NCI-H69 (cell line): Measurements from ENCODE around the gene AGAP3.

Source experiments
- DNase-seq: peaks from one replicate; lab custom pipeline; 2025; lab: John Stamatoyannopoulos, UW

AGAP3 gene

GRCh38 chr7:151074817-151075661 lies 11.2 kb upstream of the AGAP3 start:
- no peak for DNase-seq

DNA sequence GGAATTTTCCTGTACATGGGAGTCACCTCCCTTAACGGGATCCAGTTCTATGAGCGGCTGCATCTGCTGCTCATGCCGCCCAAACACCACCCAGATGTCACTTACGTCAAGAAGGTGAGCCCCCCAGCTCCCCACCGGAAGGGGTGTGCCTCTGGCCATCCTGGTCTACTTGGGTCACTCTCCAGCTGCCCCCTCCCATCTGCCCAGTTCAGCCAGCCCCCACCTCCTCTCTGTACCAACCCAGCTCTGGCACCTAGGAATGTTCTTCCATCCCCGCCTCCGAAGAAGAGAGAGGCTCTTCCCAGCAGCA lies 10.7 kb upstream of the AGAP3 start:
- DNase-seq, result no peak

- DNase-seq, result no peak
Measured at GRCh38 chr7:151075978-151076426, 10.3 kb upstream of the AGAP3 start.

- peak; percentile 41 for DNase-seq
Measured at GRCh38 chr7:151076863-151077704, 9.2 kb upstream of the AGAP3 start.

- DNase-seq, result no peak
Measured at GRCh38 chr7:151077705-151078232, 8.5 kb upstream of the AGAP3 start.

GRCh38 chr7:151078233-151079040 lies 7.8 kb upstream of the AGAP3 start:
- peak; percentile 22 for DNase-seq

DNA sequence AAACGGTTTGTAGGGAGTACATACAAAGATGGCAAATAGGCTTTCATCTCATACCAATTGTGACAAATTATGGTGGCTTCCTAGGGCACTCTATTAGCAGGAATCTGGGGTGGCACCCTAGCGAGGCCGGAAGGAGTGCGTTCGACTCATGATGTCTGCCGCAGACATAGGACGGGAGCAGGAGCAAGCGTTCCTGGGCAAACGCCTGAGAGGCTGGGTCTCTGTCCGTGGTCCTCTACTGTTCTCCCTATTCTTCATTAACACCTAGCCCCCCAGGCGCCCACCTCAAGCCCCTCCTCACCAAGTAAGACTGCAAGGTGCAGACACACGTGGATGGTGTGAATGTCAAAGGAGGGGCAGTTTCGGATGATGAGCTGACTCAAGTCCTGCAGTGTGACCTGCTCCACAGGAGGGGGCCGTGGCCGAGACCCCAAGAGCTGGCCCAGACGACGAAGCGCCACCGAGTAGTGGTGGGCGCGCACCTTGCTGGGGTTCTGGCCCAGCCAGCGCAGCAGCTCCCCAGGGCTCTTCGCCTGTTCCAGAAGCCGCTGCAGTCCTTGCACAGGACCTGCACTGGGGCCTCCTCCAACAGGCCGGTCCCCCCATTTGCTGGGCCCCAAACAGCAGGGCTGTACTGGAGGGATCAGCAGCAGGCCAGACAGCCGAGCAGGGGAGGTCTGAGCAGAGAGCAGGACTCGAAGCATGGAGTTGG lies 6.9 kb upstream of the AGAP3 start:
- no peak for DNase-seq

GRCh38 chr7:151080067-151080521 lies 6.2 kb upstream of the AGAP3 start:
- DNase-seq, result peak; percentile 54

- peak; percentile 97 for DNase-seq
Measured at GRCh38 chr7:151080522-151081169, 5.6 kb upstream of the AGAP3 start, which contains the start of gene FASTK. Gene FASTK (minus strand): TSS chr7:151080809. CDS start chr7:151080766, 43 bp downstream.

DNA sequence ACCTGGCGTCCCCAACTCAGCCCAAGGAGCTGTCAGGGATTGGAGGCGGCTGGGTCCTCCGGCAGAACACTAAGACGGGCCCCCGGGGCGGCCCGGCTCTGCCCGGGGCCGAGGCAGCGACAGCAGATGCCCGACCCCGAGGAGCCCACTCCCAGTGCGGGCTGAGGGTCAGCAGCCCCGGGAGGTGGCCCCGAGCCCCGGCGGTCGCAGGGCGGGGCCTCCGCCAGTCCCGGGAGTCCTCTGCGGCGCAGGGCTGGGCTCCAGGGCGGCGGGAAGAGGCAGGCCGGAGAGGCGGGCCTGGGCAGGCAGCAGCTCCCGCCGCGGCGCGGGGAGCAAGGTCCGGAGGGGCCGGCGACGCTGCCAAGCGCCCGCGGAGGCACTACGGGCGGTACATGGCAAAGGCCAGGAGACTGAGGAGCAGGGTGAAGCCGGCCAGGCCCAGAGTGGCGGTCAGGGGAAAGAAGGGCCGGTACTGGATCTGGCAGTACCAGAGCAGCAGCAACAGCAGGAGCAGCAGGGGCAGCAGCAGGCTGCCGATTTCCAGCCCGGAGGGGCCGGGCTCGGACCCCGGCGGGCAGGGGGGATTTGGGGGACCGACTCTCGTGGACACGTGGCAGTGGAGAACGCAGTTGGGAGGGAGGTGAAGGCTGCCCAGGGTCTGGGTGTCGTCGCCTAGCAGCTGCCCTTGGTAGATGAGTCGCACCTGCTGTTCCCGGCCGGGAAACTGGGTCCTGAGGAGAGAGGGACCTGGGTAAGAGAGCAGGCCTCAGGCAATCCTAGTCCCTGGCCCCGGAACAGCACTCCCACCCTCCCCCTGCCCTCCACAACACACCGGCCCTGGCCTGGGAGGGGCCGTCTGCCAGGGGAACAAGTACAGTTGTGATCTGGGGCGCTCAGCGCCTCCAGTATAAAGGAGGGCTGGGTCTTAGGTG lies 4.8 kb upstream of the AGAP3 start:
- DNase-seq, result peak; percentile 74

DNA sequence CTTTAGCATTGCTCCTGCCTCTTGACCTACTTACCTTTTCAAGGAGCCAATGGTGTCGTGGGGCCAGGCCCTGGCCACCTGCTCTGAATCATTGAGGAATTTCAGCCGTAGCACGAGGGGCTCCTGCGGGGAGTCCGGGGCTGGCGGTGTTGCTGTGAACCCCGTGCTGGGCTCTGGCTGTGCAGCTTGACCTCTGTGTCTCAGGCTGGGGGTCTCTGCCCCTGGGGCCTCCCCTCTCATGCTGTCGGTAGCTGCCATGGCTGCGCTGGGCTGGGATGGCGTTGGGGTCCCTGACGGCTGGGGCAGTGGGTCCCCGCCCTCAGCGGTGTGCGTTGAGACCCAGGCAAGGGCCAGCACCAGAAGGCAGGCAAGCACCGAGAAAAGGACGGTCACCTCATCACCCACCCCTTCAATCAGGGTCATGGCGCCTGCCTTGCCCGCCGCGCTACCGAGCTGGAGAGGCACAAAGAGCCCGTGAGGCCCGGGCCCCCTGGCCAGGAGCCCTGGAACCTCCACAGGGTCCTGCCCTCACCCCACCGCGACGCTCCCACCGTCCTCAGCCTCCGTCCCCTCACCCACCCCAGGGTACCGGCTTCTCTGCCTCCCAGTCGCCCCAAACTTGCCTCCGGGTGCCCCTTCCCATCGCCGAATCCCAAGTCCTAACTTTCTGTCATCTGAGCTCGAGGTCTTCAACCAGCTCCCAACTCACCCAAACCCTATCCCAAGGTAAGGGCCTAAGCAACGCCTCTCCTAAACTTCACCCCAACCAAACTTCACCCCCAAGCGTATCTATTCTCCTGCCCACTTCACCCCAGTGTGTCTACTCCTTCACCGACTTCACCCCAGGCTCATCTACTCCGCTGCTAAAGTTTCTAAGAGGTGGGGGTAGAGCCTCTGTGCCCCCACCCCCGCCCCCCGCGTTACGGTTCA lies 3.9 kb upstream of the AGAP3 start:
- no peak for DNase-seq

DNA sequence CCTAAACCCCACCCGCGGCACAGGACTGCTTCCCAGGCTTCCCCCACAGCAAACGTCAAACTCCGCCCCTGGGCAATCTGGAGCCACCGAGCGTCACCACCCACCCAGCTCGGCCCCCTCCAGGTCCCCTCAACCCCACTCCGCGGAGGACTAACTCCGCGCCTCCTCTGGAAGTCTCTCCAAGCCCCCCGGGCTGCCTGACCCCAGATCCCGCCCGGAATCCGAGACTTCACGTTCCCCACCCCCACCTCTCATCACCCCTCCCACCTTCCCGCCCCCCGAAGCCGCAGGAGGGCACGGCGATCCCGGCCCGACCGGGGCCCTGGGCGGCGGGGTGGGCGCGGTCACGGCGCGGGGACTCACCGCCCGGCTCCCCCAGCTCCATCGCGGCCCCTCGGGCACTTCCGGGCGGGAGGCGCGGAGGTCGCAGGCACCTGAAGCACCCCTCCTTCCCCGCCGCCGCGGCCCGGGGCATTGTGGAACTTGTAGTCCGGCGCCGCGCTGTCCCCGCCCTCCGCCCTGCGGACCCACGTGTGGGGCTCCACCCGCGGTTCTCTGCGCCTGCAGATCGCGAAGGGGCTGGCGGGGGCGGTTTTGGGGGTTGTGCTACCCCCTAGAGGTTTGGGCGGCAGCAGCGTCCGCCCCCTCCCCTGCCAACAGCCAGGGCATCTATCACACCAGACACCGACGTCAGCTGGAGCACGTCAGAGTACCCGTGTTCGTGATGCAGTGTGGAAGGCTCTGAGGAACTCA lies 3.0 kb upstream of the AGAP3 start, which contains the start of gene TMUB1:
Gene TMUB1 (minus strand): TSS at position 423 of the 753 bp plus-strand sequence. CDS start 930 bp downstream, outside the sequence.
- DNase-seq, result peak; percentile 93

- DNase-seq, result no peak
Measured at GRCh38 chr7:151083824-151084160, 2.5 kb upstream of the AGAP3 start.

DNA sequence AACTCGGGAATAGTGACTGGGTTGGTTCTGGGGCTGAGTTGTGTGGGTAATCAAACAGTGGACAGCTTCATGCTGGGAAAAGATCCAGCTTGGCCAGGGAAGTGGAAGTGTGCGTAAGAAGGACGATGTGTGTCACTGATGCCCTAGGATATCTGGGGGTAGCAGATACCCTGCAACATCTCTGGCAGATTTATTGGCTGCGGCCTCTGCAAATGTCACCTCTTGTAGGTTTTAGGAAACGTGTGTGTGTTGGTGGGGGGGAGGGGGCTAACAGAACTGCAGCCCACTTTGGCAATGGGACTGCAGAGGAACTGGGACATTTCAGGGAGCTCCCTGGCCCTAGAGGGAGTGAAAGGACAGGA lies 965 bp upstream of the AGAP3 start:
- DNase-seq, result peak; percentile 54

GRCh38 chr7:151086802-151087244 lies 548 bp downstream of the AGAP3 start:
- peak; percentile 71 for DNase-seq

DNA sequence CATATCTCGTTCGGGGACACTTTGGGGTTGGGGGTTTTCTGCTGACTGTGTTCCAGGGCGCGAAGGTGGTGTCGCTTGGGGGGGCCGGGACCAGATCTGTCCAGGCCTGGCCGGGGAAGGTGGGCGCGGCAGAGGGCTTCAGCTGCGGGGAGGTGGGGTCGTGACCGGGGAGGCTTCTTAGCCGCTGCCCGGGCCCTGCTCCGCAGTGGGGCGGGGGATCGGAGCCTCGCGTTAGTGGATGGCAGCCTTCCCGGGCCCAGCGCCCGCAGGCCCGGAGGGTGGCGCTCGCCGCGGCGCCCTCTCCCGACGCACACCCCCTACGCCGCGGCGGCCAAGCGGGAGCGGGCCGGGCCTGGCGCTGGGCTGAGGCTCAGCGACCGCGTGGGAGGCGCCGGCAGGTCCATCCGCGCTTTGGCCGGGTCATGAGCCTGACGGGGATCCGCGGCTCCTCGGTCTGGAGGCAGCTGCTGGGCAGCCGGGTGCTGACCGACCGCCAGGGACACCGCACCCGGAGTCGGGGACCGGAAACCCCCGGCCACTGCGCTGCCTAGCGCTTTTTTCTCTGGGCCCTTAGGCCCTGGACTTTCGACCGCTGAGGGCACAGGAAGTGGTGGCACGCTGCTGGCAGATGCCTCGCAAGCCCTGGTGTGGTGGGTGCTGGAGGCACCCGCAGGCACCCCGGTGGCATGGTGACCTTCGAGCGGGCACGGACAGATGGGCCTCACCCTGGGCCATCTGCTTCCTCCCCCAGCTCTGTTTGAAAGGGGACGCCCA lies 1.2 kb downstream of the AGAP3 start:
- DNase-seq, result peak; percentile 82
